ENCODE measurements around the gene STIM2. TPM values are rescaled to one million over a fixed set of nuclear protein-coding genes. Genes with fewer than 3 reads are reported as not detected.

STIM2 gene
- total and polyA plus RNA-seq, 10 of the 15 experiments (the other 5 are each of a cell fraction or from before 2014, with no cell fraction given): 4.7 to 41.5 (median 16.9) TPM

GRCh38 chr4:26860922-26861433 lies 337 bp downstream of the STIM2 start (continued):
- TF ChIP-seq PAX8 (IDR thresholded peaks at IDR 0.05) (no peak), LARP7 (IDR thresholded peaks at IDR 0.05) (peak; percentile 90), TCF12 (IDR thresholded peaks at IDR 0.05; ENCODE audit: low read depth, low read length) (no peak), RELA (IDR thresholded peaks at IDR 0.05; ENCODE audit: borderline replicate concordance, partially characterized antibody) (no peak), SMAD1 (IDR thresholded peaks at IDR 0.05; ENCODE audit: low read depth, partially characterized antibody) (no peak), IRF4 (IDR thresholded peaks at IDR 0.05; ENCODE audit: low read depth, low read length) (no peak), KDM1A (IDR thresholded peaks at IDR 0.05; ENCODE audit: borderline replicate concordance) (no peak), TCF3 (IDR thresholded peaks at IDR 0.05; ENCODE audit: borderline replicate concordance, insufficient read depth, low read depth, low read length) (no peak), NRF1 (conservative IDR thresholded peaks at IDR 0.05; ENCODE audit: low read depth, low read length) (no peak), CHD2 (IDR thresholded peaks at IDR 0.05; ENCODE audit: borderline replicate concordance, low read depth, low read length) (no peak), IKZF1 (conservative IDR thresholded peaks at IDR 0.05) (peak; percentile 33; the same call in 1 of the 2 replicates), ZNF207 (IDR thresholded peaks at IDR 0.05; ENCODE audit: borderline replicate concordance) (no peak), MXI1 (IDR thresholded peaks at IDR 0.05; ENCODE audit: low read depth, low read length) (peak; percentile 73), IRF5 (IDR thresholded peaks at IDR 0.05; ENCODE audit: borderline replicate concordance) (no peak), SUZ12 (IDR thresholded peaks at IDR 0.05; ENCODE audit: unreplicated experiment) (no peak), BMI1 (IDR thresholded peaks at IDR 0.05; ENCODE audit: borderline replicate concordance) (no peak), NFYA (IDR thresholded peaks at IDR 0.05; ENCODE audit: borderline replicate concordance, low read depth, low read length) (no peak), SP1 (IDR thresholded peaks at IDR 0.05; ENCODE audit: low read depth, low read length) (no peak), EGR1 (IDR thresholded peaks at IDR 0.05; ENCODE audit: borderline replicate concordance in 1 of 2, low read depth in 2 of 2, low read length in 2 of 2) (no peak), YY1 (IDR thresholded peaks at IDR 0.05; ENCODE audit: low read depth, low read length) (peak; percentile 39), E2F4 (IDR thresholded peaks at IDR 0.05; ENCODE audit: low read depth, low read length) (no peak), SMARCA5 (IDR thresholded peaks at IDR 0.05) (peak; percentile 83; the same call in 1 of the 2 replicates), NR2C2 (IDR thresholded peaks at IDR 0.05; ENCODE audit: borderline replicate concordance, control insufficient read depth, insufficient read length, low read depth) (no peak), EED (IDR thresholded peaks at IDR 0.05; ENCODE audit: low read depth) (no peak), E2F8 (IDR thresholded peaks at IDR 0.05; ENCODE audit: low read depth, partially characterized antibody) (no peak), NFYB (IDR thresholded peaks at IDR 0.05; ENCODE audit: insufficient read depth, low read depth, low read length) (peak; percentile 71; the same call in 1 of the 2 replicates)

Measured in GM12878 (cell line).